GM19438 (cell line): ENCODE results near the gene KCP.

Experiments used
- ATAC-seq: cut with Tn5 transposase; IDR thresholded peaks from one replicate; pipeline ENCODE4 v1.9.1; 2021; ENCODE audit warnings: low read depth; ENCODE audit not compliant: unreplicated experiment

Gene KCP

GRCh38 chr7:128939075-128939860, 28.8 kb upstream of the KCP start:
- ATAC-seq = no peak

- ATAC-seq = no peak
Measured at GRCh38 chr7:128938544-128939074, 28.1 kb upstream of the KCP start.

- no peak for ATAC-seq
Measured at GRCh38 chr7:128937647-128938543, 27.4 kb upstream of the KCP start, which contains the start of gene IRF5. Gene IRF5 (plus strand): TSS chr7:128937927. CDS start chr7:128942082, 4,155 bp downstream.

DNA sequence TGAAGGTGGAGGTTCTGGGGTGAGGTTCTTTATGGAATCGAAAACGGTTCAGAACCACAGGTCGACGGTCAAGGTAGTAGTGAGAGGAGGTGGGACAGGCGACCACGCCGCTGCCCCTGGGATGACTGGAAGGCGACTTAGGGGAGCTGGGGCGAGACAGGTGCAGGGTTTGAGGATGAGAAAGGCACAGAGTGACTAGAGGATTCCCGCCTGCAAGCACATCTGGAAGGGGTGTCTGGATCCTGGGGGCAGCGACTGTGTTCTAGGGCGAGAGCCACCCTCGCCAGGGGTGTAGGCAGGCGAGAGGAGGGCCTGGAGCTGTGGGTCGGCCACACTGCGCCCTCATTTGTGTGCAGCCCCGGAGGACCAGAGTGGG, 26.8 kb upstream of the KCP start:
- no peak for ATAC-seq

- ATAC-seq = no peak
Measured at GRCh38 chr7:128936798-128937197, 26.3 kb upstream of the KCP start.

GRCh38 chr7:128935342-128935730, 24.8 kb upstream of the KCP start:
- ATAC-seq = no peak

DNA sequence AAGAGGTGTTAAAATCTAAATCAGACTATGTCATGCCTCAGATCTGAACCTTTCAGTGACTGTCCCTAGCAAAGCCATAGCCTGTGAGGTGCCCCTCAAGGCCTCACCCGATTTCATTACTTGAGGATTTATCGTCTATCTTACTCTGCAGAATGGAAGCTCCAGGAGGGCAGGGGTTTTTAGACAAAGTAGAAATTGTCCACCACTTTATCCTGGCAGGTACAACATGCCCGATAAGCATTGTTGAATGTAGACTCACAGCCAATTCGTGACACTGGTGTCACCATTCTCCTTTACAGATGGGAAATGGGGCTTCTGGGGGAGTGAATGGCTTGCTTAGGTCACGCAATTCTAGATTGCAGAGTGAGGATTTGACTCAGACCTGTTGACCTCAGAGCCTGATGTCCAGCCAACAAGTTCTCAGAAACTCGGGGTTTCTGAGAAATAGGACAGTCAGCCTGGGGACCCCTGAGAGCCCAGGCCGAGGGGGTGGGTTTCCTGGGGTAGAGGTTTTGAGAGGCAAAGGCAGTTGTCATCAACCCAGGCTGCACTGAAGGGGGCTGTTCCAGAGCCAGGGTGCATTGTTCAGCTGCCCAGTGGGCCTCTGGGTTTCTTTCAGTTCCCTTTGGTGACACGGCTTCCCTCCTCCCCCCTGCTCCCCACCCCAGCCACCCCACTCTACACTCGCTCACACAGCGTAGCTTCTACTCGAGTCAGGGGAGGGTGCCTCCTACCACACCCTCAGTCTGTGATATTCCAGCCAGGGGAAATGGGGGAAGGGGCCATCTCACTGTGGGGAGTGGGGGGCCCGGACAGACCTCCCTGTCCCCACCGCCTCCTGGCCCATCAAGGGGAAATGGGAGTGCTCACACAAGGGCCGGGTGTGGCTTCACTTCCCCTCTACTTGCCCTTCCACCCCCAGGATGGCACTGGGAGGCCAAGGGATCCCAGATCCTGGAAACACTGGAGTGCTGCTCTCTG, 24.1 kb upstream of the KCP start:
- ATAC-seq = peak; percentile 33

- ATAC-seq = peak; percentile 43
Measured at GRCh38 chr7:128933180-128933891, 22.8 kb upstream of the KCP start.

DNA sequence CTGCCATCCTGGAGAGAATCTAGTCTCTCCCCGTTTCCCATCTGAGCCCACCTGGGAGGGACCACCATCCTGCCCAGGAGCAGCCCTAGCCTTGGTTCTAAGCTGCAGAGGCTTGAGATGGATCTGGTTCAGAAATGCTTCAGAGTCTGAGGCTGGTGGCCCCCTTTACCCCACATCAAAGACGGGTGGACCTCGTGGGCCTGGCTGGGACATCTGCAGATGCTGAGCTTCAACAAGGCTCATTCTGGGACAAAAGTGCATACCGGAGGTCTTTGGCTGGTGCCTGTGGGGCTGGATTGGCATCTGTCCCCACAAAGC, 22.3 kb upstream of the KCP start:
- ATAC-seq = no peak

- ATAC-seq = no peak
Measured at GRCh38 chr7:128931965-128932861, 21.7 kb upstream of the KCP start.

DNA sequence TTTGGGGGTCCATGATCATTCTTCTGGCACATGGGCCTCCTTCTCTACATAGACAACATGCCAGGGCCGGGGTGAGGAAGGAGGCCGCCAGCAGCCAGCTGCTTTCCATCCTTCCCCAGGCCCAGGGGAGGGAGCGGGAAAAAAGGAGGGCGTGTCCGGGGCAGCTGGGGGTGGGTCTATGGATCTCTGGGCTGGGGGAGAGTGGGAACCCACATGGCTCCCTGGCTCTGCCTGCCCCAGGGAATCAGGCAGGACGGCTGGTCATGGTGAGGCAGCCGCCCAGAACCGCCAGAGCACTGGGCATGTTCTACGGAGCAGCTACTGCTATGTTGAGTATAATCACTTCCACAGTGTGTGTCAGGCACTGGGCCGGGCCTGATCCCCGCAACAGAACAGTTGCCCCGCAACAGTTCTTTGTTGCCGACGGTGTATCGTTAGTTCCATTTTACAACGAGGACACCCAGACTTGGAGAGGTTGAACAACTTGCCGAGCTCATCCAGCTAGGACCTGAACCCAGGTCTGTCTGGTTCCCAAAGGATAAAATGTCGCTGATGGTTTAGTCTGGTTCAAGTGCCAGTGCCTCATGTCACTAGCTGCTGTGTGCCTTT, 20.8 kb upstream of the KCP start:
- ATAC-seq = no peak

- ATAC-seq = no peak
Measured at GRCh38 chr7:128928882-128929788, 18.6 kb upstream of the KCP start.

- no peak for ATAC-seq
Measured at GRCh38 chr7:128928159-128928813, 17.8 kb upstream of the KCP start.

DNA sequence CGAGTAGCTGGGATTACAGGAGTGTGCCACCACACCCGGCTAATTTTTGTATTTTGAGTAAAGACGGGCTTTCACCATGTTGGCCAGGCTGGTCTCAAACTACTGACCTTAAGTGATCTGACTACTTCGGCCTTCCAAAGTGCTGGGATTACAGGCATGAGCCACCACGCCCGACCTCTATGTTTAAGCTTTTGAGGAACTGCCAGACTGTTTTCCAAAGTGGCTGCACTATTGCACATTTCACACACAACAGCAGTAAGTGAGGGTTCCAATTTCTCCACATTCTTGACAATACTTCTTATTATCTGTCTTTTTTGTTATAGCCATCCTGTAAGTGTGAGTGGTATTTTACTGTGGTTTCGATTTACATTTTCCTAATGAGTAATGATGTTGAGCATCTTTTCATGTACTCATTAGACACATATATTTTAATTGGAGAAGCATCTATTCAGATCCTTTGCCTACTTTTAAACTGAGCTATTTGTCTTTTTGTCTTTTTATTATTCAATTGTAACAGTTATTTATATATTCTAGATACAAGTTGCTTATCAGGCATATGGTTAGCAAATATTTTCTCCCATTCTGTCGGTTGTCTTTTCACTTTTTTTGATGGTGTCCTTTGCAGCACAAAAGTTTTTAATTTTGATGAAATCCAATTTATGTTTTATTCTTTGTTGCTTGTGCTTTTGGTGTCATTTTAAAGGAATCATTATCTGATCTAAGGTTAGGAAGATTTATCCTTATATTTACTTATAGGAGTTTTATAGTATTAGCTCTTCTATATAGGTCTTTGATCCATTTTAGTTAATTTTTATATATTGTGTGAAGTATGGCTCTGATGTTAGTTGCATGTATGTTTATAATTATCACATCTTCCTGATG, 14.4 kb upstream of the KCP start:
- ATAC-seq = no peak

GRCh38 chr7:128923411-128923800, 12.9 kb upstream of the KCP start:
- ATAC-seq = no peak
